GM19099 (cell line): ENCODE results near the gene ACSF3.

Experiments
- POLR2A ChIP-seq: IDR thresholded peaks from 3 replicates; pipeline ENCODE4 v1.6.1; 2011; ENCODE audit warnings: low read depth; ENCODE audit not compliant: insufficient read length; ENCODE audit errors: extremely low read depth

ACSF3 gene

GRCh38 chr16:89171216-89172170, 77.8 kb downstream of the ACSF3 start, which contains the start of gene CDH15:
CDH15 (plus strand) TSS chr16:89171748; CDS start chr16:89171832, 84 bp downstream.
- TF ChIP-seq POLR2A = no peak

DNA sequence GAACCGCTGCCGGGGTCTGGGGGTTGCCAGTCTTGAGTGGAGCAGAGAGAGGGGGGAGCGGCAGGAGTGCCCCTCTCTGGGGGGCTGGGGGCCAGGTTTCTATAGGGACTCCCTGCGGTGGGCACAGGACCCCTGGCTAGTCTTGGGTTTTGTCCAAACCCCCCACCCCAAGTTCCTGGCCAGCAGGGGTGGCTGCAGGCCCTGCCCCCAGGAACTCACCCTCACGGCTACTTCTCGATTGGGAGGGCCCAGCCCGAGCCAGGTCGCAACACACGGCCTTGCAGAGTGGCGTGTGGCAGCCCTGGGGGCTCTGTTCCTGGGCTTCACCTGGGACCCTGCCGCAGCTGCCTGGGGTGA, 78.5 kb downstream of the ACSF3 start:
- no peak for TF ChIP-seq POLR2A

GRCh38 chr16:89172528-89173173, 79.0 kb downstream of the ACSF3 start:
- no peak for TF ChIP-seq POLR2A

- TF ChIP-seq POLR2A = no peak
These were observed 79.7 kb downstream of the ACSF3 start for GRCh38 chr16:89173174-89173921.

- TF ChIP-seq POLR2A = no peak
These were observed 80.6 kb downstream of the ACSF3 start for GRCh38 chr16:89174055-89174827.

DNA sequence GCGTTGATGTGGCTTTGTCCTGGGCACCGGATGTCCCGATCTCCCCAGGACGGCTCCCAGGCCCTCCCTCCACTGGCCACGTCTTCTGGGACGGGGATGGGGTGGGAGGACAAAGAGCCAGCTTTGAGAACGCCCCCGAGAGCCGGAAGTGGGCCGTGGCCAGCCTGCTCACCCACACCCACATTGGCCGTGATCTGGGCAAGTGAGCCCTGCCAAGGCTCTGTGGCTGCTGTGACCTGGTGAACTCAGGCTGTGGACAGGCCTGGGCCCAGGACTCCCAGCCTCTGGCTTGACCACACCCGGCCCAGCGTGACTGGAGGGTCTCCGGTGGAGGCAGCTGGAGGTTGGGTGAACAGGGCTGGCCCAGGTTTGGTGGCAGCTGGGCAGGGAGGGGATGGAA, 81.2 kb downstream of the ACSF3 start:
- TF ChIP-seq POLR2A = no peak

DNA sequence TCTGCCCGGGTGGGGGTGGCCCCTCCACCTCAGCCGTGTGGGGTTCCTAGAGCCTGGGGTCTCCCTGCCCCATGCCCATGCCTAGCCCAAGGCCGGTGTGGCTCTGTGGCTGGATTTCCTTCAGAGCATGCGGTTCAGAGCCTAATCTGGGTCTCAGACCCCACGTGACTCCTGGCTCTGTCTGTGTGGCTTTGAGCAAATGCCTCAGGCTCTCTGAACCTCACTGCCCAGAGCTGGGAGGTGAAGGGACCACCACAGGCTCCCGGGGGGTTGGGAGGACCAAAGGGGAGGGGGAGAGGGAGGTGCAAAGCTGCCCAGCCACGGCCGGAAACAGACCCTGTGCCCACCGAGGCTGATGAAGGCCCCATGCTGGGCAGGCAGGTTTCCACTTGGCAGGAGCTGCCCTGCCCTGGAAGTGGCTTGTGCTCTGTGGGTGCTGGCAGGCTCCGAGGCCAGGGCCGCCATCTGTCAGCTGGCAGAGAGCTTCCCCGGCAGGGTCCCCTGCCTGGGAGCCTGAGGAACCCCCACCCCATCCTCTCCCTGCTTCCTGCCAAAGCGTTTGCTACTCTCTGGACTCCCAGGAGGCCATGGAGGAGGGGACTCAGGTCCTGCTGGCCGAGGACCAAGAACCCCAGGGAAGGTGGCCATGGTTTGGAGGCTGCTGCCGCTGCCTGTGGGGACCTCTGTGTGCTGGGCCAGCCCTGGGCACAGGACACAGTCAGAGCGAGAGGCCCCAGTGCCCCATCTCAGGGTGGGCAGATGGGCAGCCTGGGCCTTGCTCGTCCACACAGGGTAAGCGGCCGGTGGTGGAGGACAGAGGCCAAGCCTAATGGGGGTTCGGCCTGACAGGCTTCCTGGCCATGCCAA, 81.9 kb downstream of the ACSF3 start:
- TF ChIP-seq POLR2A = no peak

GRCh38 chr16:89176147-89176690, 82.6 kb downstream of the ACSF3 start:
- no peak for TF ChIP-seq POLR2A

GRCh38 chr16:89176717-89177116, 83.1 kb downstream of the ACSF3 start:
- TF ChIP-seq POLR2A = no peak

DNA sequence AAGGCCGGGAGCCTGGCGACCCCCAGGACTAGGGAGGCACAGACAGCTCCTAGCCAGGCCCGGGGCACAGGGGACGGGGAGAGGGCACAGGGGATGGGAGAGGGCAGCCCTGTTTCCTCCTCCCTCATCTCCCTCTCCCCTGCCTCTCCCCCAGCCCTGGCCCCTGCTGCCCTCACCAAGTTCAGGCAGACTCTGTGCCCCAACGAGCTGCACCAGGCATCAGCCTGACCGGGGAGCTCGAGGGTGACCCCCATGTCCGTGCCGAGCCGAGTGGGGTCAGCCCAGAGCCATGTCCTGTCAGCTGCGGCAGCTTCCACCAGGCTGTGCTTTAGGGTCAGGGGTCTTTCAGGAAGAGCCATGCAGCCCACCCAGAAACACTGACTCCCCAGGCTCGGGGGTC, 83.8 kb downstream of the ACSF3 start:
- no peak for TF ChIP-seq POLR2A

- TF ChIP-seq POLR2A = no peak
These were observed 84.9 kb downstream of the ACSF3 start for GRCh38 chr16:89178453-89179147.

- no peak for TF ChIP-seq POLR2A
These were observed 85.5 kb downstream of the ACSF3 start for GRCh38 chr16:89179148-89179484.

DNA sequence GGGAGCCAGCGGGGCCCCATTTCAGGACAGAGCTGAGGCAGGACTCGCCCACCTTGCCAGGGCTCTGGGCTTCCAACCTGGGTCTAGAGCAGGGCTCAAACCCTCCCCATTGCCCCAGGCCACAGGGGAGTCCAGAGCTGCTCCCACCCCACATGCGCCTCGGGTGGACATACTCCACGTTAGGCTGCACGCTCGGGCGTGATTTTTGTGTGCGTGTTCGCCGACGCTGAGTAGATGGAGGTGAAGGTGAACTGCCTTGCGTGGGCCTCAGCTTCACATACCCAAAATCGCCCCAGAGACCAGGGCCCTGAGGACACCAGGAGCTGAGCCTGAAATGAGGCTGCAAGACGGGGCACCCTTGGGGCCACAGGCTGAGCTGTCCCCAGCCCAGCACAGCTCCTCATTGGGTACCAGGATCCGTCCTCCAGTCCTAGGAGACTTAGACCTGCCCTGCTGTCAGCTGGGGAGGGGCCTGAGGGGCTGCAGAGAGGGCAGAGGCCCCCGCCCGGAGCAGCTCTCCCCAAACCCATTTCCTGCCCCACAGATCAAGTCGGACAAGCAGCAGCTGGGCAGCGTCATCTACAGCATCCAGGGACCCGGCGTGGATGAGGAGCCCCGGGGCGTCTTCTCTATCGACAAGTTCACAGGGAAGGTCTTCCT, 86.1 kb downstream of the ACSF3 start:
- no peak for TF ChIP-seq POLR2A

- TF ChIP-seq POLR2A = no peak
These were observed 89.8 kb downstream of the ACSF3 start for GRCh38 chr16:89183463-89183862.
